Sigmoid colon (tissue), 4 donors: ENCODE measurements around the gene CRTC1.

Experiments used
- CTCF ChIP-seq, 4 experiments: fragments of 450-650 bp in 3 of 4; fragments of 200-600 bp in 1 of 4; IDR thresholded peaks; one replicate each; pipeline ENCODE4 v1.5.1; 2016 to 2019; ENCODE audit warnings: antibody characterized with exemption in 4 of 4, mild to moderate bottlenecking in 3 of 4, moderate library complexity in 2 of 4
- EP300 ChIP-seq, 4 donors: sonication (generic); formaldehyde crosslinking; IDR thresholded peaks; one replicate each; pipeline ENCODE4 v1.6.1; 2017; ENCODE audit warnings: antibody characterized with exemption in 4 of 4
- POLR2A ChIP-seq, 2 donors: fragments of 450-650 bp; IDR thresholded peaks; one replicate each; pipeline ENCODE4 v1.6.1; 2016; ENCODE audit warnings: antibody characterized with exemption in 2 of 2, mild to moderate bottlenecking in 2 of 2, moderate library complexity in 2 of 2
- POLR2AphosphoS5 ChIP-seq, 4 donors: sonication (generic); formaldehyde crosslinking; IDR thresholded peaks; one replicate each; pipeline ENCODE4 v1.6.1; 2017; ENCODE audit warnings: antibody characterized with exemption in 4 of 4

DNA sequence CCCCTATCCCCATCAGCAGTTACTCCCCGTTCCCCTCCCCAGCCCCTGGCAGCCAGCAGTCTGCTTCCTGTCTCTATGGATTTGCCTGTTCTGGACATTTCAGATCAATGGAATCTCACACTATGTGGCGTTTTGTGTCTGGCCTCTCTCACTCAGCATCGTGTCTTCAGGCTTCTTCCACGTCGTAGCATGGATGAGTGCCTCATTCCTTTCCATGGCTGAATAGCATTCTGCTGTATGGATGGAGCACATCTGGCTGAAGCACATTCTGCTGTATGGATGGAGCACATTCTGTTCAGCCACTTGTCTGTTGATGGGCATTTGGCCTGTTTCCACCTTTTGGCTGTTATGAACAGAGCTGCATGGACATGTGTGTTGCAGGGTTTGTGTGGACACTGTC, 29.5 kb downstream of the CRTC1 start:
- TF ChIP-seq EP300 (IDR thresholded peaks at IDR 0.05) (no peak), POLR2A (IDR thresholded peaks at IDR 0.05) (no peak), CTCF (IDR thresholded peaks at IDR 0.05) (no peak), POLR2AphosphoS5 (IDR thresholded peaks at IDR 0.05) (no peak)
